ENCODE data around the gene MSL3B.
A peak's percentile ranks its signal among the peaks of the same experiment; 100 is the strongest.
"Not testable (repeated sequence)": the region's sequence is repeated elsewhere in the genome, so short reads cannot be mapped to it uniquely, and the experiment has no call there.

The MSL3B gene

DNA sequence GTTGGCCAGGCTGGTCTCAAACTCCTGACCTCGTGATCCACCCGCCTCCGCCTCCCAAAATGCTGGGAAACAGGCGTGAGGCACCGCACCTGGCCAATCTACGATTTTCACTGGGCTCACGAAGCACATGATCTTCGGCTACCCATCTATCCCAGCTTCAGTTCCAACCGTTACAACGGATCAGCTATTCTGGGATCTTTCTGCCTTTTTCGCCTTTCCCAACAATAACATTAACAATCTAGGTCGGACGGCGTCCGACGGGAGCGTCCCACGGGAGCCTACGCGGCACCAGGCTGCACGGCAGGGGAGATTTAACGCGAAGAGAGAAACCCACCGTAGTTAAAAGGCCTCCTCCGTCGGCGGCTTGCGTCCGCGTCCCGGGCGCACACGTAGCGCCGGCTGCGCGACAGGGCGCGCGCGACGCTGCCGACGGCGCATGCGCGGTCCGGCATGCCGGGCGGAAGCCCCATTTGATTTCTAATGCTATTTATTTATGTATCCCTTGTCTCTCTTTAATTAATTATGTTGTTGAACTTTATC lies at the start of gene MSL3B:
MSL3B (minus strand) TSS at position 394 of the 540 bp plus-strand sequence.
- peak; percentile 53 for DNase-seq

DNA sequence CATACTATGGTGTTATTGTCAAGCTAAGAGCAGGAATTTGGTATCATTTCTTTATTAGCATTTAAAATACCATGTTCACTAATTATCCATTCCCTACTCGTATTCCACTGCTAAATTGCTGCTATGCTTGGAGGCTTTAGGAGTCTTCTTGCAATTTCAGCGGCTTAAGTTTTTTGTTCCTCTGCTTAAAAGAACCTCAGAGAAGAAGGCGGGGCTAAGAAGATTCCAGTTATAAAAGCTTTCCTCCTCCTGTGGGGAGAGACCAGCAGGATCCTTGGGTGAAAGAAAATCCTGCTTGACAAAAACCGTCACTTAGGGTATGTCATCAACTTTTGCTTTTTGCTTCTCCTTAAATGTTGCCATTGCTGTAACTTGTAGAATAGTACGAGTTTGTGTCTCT lies 48.9 kb upstream of the MSL3B start, which contains the start of gene TRPM8:
TRPM8 (plus strand) TSS at position 258 of the 400 bp plus-strand sequence. CDS start 9,165 bp downstream, outside the sequence.
- no peak for DNase-seq

DNA sequence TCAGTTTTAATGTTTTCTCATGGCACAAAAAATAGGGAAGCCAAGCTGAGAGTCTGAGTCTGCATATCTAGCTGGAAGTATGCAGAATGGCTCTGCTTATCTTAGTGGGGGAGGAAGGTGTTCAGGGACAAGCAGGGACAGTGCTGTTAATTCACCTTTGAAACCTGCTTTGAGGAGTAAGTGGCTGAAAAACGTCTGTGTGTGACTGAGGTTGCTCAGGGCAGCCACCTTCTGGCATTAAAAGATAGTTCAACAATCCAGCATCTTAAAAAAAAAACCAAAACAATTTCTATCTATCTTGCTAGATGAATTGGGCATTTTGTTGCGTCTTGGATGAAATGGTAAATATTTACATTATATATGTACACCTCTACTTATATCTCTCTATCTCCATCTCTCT lies 46.9 kb upstream of the MSL3B start:
- DNase-seq = no peak

DNA sequence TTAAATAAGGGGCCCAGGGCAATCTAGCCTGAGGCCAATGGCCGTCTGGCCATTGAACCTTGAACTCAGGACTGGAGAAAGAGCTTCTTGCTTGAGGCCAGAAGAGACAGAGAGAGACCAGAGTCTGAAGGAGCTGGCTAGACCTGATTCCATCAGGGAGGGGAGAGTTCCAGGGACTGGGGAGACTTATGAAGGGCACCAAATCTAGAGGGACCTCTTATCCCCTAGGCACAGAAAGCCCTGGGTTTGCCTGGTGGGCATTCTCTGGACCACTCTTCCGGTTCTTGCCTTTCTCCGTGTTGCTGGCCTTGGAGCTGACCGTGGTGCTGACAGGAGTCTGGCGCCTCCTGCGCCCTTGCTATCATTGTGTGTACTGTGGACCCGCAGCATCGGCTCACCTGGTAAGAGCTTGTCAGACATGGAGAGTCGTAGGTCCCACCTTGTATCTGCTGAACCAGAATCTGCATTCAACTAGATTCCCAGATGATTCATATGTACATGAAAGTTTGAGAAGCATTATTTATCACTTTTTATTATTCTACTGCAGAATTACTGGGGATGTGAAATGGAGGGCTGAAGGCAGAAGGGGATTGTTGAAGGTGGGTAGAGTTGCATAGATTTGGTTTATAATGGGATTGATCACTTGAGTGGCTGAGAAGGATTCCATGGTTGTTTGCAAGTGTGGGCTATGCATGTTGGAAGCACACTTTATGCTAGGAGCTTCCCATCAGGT lies 44.7 kb upstream of the MSL3B start:
- DNase-seq = peak; percentile 24

DNA sequence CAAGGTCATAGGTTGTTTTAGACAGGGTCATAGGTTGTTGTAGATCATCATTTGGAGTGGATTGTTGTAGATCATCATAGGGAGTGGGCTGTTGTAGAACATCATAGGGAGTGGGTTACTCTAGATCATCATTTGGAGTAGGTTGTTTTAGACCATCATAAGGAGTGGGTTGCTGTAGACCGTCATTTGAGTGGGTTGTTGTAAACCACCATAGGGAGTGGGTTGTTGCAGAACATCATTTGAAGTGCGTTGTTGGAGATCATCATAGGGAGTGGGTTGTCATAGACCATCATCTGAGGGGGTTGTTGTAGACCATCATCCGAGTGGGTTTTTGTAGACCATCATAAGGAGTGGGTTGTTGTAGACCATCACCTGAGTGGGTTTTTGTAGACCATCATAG lies 39.4 kb upstream of the MSL3B start:
- no peak for DNase-seq

DNA sequence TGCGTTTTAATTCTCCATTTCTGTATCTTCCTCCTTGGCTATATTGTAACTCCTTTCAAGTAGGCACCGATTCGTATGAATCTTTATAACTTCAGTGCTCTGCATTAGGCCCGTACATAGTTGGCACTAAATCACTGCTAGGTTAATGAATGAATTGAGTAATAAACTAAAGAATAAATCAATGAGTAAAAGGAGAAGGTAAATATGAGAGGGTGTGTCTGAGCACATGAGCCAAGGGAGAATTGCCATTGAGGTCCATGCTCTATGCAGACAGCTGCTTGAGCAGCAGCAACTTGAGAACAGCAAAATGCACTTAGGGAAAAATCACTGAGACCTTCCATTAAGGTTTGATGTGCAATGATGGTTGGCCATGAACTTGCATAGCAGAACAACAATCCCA lies 37.8 kb upstream of the MSL3B start:
- DNase-seq = no peak

DNA sequence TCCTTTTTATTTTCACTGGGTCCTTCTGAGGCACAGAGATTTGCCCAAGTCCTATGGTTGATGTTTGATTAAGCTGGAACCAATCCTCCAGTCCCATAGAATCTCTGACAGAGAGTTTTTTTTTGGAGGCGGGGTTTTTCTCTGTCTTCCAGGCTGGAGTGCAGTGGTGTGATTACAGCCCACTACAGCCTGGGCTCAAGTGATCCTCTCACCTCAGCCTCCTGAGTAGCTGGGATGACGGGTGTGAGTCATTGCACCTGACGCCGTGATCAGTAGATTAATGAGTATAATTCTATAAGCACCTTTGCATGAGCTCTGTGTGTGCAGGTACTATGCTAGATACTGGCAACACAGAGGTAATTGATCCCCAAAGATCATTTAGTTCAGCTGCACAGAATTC lies 33.7 kb upstream of the MSL3B start:
- no peak for DNase-seq

DNA sequence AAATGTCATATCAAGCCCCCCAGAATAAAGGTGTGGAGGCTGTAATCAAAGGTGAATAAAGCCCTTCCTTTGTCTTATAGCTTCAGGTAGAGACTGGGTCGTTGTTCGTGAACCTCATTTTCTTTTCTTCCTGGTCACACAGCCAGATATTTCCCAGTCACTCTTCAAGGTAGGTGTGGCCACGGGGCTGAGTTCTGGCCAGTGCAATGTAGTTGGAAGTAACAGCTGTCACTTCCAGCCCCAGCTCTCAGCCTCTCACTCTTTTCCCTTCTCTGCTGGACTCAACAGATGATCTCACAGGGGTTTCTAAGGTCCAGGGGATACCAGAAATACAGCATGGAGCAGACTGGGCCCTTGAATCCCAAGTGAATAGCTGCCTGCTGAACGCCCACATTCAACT lies 33.2 kb upstream of the MSL3B start:
- DNase-seq = no peak

DNA sequence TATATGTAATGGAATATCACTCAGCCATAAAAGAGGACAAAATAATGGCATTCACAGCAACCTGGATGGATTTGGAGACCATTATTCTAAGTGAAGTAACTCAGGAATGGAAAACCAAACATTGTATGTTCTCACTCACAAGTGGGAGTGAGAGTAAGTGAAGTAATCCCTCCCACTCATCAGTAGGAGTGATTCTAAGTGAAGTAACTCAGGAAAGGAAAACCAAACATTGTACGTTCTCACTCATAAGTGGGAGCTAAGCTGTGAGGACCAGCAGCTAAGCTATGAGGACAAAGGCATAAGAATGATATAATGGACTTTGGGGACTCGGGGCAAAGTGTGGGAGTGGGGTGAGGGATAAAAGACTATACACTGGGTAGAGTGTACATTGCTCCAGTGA lies 28.1 kb upstream of the MSL3B start:
- not testable (repeated sequence) for DNase-seq

DNA sequence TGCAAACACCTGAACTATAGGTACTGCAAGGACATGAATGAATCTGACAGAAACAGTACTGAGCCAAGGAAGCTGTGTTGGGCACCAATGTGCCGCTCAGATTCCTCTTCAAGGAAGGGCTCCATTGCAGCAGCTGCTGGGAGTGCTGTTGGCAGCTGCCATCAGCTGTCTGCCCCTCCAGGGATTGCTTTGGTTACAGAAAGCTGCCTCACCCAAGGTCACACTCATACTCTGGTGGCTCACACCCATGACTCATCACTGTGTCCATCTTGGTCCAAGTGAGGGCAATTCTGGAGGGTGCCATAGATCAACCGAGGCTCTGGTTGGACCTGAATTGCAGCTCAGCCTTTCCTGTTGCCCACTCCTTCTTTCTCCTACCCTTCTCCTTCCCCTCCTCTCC lies 24.6 kb upstream of the MSL3B start:
- no peak for DNase-seq

DNA sequence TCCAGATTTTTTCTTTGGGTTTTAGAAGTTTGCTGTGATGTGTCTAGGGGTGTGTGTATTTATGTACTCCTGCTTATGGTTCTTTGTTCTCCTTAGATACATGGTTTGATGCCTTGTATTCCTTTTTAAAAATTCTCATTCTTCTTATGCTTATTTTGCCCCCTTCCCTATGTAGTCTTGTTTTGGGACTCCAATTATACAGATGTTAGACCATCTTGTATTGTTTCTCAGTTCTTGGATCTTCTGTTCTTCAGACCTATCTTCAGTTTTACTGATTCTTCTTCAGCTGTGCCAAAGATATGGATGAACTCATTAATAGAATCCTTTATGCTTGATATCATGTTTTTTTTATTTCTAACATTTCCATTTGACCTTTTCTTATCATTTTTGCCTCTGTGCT lies 14.2 kb upstream of the MSL3B start:
- DNase-seq = no peak

DNA sequence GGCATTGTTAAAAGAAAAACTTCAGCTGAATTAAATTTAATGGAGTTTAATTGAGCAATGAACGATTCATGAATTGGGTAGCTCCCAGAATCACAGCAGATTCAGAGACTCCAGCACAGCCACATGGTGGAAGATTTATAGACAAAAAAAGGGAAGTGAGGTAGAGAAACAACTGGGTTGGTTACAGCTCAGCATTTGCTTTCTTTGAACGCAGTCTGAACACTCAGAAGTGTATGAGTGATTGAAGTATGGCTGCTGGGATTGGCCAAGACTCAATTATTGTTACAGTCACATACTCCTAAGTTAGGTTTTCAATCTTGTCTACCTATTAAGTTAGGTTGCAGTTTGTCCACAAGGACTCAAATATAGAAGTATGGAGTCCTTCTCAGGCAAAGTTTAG lies 3.9 kb upstream of the MSL3B start:
- not testable (repeated sequence) for DNase-seq

DNA sequence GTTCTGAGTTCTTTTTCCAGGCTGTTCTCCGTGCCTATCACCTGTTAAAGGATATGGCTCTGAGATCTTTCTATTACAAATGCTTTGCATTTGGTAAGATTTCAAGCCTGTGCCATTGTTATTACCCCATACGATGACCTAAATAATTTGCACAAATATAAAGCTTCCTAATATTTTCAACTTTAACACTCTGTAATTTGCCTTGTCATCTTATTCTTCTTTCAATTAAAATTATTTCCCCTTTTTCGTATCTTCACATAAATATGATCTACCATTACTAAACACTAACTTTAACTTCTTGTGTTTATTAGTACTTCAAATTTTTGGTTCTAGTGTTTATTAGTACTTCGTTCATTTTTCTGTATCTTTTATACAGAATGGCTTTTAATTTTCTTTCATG lies 3.2 kb upstream of the MSL3B start:
- no peak for DNase-seq

DNA sequence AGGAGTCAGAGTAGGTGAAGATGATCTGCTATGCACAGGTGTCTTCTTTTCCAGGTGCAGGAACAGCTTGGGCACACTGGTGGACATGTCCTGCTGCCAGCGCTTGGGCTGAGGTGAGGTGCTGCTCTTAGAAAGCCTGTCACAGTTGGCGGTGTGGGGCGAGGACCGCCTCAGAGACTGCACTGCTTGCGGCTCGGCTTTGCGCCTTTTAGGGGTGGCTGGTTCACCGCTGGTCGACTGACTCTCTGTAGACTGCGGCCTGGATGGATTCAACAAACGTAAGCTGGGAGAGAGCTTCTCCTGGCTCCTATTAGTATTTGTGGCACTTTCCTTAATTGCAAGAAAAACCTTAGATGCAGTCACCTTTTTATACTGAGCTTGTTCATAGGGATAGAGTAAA lies 1.7 kb downstream of the MSL3B start:
- DNase-seq = no peak

DNA sequence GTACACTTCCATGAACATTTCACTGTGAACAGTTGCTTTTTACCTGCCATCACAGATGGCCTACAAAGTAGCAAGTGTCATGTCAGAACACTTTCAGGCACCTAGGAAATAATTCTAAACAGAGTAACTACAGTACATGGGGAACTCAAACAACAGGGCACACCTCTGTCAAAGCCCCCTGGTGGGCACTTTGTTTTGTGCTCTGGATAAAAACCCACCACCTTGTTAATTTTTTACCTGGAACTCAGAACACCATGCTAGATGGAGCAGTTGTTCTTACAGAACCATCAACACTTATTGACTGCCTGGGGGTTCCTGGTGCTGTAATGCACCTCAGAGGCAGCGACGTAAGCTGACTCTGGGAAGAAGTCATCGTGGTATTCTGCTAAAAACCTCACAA lies 2.3 kb downstream of the MSL3B start:
- DNase-seq = no peak

DNA sequence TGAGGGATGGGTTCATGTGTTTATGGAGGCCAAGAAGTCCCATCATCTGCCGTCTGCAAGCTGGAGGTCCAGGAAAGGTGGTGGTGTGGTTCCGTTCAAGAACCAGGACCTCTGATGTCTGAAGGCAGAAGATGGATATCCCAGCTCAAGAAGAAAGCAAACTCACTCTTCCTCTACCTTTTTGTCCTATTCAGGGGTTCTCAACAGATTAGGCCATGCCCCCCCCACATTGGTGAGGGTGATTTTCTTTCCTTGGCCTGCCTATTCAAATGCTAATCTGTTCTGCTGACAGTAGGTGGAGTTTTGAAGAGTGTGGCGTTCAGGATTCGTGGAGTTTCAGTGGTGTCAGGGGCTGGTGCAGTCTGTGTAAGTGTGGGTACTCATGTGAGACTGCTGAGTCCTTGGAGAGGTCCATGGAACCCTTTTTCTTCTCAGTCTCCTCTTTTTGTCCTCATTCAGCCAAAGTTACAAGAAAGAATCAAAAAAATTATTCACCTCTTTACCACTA lies 5.9 kb downstream of the MSL3B start:
- DNase-seq = no peak

DNA sequence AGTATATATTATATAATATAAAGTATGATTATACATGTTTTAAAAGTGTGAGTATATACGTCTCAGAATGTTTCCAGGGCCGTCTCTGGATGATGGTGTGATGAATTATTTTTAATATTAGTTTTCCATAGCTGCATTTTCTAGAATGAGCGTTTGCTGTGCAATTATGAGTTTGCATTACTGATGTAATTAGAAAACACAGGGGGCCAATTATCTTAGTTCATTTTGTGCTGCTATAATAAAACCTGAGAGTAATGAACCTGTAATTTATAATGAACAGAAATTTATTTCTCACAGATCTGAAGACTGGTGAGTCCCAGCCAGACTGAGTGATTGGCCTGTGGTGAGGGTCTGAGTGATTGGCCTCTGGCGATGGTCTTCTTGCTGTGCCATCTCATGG lies 9.9 kb downstream of the MSL3B start:
- no peak for DNase-seq

DNA sequence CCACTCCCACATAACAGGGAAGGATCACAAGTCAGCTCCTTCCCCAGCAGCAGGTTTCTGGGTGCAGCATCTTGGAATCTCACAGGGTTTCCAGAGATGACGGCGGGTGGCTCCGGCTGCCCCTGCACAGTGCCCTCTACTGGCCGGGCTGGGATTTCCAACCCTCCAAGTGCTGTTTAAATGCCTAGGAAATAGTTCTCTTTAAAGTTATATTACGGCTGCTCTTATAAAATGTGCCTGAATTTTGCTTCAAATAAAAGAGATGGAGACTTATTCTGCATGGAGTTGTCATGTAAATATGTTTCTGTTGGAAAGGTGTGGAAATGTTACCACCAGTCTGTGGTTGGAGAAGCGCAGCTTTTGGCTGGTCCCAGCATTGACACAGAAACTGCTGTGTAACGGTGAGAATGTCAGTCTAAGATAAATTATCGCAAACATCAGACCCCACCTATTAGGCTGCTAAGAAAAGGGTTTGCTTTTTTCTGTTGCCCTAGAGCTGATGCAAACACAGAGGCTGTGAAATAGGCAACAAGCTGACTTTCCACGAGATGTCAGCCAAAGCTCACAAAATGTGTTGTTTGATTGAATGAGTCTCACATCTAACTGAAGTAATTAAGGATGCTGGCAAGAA lies 10.6 kb downstream of the MSL3B start:
- peak; percentile 30 for DNase-seq

DNA sequence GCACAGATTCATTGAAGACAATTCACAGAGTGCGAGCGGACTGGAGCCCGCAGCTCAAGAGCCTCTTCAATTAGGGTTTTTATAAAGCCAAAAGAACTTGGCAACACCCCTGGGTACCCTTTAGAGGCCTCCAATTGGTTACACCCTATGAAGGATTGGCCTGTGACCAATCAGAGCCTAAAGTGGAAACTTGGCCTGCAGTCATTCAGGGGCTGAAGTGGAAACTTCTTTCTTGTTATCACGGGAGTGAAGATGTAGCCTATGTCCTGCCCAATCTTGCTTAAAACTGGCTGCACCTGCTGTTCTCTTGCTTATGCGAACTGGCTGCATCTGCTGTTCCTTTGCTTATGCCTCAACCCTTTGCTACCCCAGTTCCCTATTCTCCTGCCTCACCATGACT lies 12.0 kb downstream of the MSL3B start:
- no peak for DNase-seq

DNA sequence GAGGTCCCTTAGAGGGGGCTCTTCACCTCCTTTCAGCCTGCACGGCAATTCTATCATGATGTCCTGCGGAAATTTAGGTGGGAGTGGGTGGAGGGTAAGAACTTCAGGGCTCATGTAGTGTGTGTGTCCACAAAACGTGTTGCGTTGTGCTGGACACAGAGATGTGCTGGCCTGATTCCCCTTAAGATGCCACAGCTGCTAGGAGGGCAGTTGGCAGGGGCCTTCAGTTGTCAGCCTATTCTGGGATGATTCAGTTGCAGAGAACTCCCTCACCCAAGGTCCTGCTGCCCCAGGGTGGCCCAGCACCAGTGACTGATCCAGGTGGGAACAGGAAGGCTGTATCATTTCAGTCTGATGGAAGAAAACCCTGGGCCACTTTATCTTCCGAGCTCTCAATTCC lies 12.8 kb downstream of the MSL3B start:
- no peak for DNase-seq

DNA sequence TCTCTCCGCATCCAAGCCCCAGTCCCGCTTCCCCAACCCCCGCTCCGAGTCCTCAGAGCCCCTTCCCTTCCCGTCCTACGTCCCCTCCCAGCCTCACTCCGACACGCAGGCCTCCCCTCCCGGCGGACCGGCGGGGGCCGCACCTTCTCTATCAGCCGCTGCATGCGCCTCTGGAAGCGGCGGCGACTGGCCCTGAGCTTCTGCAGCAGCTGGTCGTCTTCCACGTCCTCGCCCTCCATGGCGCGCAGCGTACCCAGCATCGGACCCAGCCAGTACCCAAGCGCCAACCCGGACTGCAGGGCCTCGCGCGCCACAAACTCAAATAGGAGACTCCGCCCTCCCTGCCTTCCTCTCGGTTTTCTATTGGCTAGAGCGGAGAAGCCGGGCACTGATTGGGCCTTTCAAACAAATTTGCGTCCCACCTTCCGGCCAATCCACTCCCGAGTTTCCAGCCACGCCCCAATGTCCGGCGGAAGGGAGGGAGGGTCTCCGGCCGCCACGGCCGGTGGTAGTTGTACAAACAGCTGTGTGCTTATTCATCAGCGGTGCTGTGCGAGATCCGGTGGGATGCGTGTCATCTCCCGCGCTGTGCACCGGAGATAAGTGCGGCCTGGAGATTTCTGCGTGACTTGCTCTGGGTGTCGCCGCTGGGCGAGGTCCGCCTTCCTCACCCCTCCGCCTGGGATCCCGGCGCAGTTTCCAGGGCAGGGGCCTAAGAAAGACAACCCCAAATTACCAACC lies 13.8 kb downstream of the MSL3B start, which contains the start of gene HJURP:
HJURP (minus strand) TSS at position 295 of the 741 bp plus-strand sequence; CDS start at position 260, 35 bp downstream.
- peak; percentile 98 for DNase-seq

DNA sequence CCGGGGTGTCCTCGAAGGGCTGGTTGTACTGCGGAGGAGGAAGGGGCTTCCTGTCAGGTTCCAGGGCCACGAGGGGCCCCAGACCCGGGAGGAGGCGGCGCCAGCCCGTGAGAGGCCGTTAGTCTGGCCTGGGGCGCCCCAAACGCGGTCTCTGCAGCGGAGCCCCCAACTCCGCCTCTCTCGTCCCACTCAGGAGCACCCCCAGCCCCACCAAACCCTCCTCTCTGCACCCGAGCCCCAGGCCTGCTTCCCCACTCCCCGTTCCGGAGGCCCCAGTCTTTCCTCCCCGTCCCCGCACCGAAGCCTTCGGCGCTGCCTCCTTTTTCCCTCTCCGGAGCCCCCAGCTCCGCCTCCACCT lies 14.3 kb downstream of the MSL3B start:
- no peak for DNase-seq

DNA sequence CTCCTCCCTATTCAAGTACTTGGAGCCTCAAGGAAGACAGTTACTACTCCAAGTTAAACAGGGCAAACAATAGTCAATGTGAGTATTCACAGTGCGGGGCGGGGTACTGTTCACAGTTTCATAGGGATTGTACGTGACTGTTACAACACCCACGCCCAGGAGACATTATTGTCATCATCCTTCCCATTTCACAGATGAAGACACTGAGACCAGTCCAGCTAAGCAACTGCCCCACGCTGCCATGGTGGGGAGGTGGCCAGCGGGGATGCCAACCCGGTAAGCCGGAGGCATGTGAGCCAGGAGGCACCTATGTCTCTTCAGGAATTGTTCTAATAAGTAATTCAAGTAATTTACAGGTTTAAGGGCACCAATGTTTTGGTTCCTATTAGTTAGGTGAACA lies 14.8 kb downstream of the MSL3B start:
- no peak for DNase-seq

DNA sequence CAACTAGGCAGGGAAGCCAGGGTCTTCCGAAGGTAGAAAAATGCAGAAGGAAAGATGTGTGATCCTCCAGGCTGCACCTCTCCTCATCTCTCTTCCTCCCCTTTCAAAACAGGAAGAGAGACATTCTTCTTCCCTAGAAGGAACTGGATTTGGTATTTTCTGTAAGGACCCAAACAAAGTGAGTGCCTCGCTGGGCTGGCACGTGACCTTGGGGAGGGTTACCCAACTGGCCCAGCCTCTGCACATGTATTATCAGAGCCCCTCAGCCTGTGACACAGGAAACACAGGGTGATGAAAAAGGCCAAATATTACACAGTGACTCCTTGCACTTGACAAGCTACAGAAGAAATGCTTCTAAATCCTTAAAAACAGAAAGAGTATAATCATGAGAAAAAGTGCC lies 16.1 kb downstream of the MSL3B start:
- DNase-seq = no peak

Data from EL (cell line).